ENCODE data around the gene ICAM5. TPM values are rescaled to one million over a fixed set of nuclear protein-coding genes. Genes with fewer than 3 reads are reported as not detected.

Gene ICAM5
- total and polyA plus RNA-seq, 9 of the 15 experiments (the other 6 are each of a cell fraction or from before 2014, with no cell fraction given): 0.10 to 114 (median 13.7) TPM

DNA sequence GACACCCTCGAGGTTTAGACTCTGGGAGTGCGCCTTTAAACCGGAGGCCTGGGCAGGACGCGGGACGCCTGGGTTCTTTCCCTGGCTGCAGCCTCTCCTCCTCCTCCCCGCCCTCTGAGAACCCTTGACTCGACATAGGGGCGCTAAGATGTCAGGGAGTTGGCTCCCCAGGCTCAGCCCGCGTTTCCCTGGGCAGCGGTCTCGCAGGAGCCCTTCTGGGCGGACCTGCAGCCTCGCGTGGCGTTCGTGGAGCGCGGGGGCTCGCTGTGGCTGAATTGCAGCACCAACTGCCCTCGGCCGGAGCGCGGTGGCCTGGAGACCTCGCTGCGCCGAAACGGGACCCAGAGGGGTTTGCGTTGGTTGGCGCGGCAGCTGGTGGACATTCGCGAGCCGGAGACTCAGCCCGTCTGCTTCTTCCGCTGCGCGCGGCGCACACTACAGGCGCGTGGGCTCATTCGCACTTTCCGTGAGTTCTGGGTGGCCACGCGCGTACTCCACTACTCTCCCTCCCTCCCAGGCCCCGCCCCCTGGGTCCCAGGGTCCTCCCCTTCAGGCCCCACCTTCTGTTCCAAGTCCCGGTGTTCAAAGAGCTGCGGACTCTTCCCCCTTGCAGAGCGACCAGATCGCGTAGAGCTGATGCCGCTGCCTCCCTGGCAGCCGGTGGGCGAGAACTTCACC, 1.3 kb downstream of the ICAM5 start (continued):
- 0 out of 2 replicates have a peak, but pooled peaks have one; percentile 5 for TF ChIP-seq L3MBTL2 (IDR thresholded peaks at IDR 0.05)
- no peak for TF ChIP-seq SMAD2 (IDR thresholded peaks at IDR 0.05; ENCODE audit: low read depth, low read length)
- no peak for TF ChIP-seq RCOR1 (IDR thresholded peaks at IDR 0.05; ENCODE audit: borderline replicate concordance in 1 of 2, low read depth in 2 of 2, low read length in 2 of 2)
- peak; percentile 26 for TF ChIP-seq U2AF1 (optimal IDR thresholded peaks at IDR 0.05; ENCODE audit: low read depth, low read length)
- TF ChIP-seq HOXB6 (CRISPR knock-in tag; IDR thresholded peaks at IDR 0.05; ENCODE audit: borderline replicate concordance): no peak
- TF ChIP-seq, protein P1, sequence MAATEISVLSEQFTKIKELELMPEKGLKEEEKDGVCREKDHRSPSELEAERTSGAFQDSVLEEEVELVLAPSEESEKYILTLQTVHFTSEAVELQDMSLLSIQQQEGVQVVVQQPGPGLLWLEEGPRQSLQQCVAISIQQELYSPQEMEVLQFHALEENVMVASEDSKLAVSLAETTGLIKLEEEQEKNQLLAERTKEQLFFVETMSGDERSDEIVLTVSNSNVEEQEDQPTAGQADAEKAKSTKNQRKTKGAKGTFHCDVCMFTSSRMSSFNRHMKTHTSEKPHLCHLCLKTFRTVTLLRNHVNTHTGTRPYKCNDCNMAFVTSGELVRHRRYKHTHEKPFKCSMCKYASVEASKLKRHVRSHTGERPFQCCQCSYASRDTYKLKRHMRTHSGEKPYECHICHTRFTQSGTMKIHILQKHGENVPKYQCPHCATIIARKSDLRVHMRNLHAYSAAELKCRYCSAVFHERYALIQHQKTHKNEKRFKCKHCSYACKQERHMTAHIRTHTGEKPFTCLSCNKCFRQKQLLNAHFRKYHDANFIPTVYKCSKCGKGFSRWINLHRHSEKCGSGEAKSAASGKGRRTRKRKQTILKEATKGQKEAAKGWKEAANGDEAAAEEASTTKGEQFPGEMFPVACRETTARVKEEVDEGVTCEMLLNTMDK (IDR thresholded peaks at IDR 0.05; ENCODE audit: borderline replicate concordance, insufficient read depth, low read depth, low read length, poor library complexity, severe bottlenecking): no peak
- no peak for TF ChIP-seq ZNF217 (CRISPR knock-in tag; IDR thresholded peaks at IDR 0.05)
- TF ChIP-seq JUND (IDR thresholded peaks at IDR 0.05; ENCODE audit: borderline replicate concordance, low read depth, low read length): 0 out of 2 replicates have a peak, but pooled peaks have one; percentile 32
- TF ChIP-seq JUND (tag; IDR thresholded peaks at IDR 0.05; ENCODE audit: borderline replicate concordance, low read depth, low read length): no peak
- 0 out of 2 replicates have a peak, but pooled peaks have one; percentile 72 for TF ChIP-seq SREBF2 (CRISPR knock-in tag; IDR thresholded peaks at IDR 0.05)
- TF ChIP-seq ZNF133 (CRISPR knock-in tag; IDR thresholded peaks at IDR 0.05): no peak
- no peak for TF ChIP-seq EGR1 (conservative IDR thresholded peaks at IDR 0.05)
- TF ChIP-seq ZC3H11A (IDR thresholded peaks at IDR 0.05; ENCODE audit: low read depth, low read length): 0 out of 2 replicates have a peak, but pooled peaks have one; percentile 10
- no peak for TF ChIP-seq XRCC3 (IDR thresholded peaks at IDR 0.05)
- TF ChIP-seq, protein P2, sequence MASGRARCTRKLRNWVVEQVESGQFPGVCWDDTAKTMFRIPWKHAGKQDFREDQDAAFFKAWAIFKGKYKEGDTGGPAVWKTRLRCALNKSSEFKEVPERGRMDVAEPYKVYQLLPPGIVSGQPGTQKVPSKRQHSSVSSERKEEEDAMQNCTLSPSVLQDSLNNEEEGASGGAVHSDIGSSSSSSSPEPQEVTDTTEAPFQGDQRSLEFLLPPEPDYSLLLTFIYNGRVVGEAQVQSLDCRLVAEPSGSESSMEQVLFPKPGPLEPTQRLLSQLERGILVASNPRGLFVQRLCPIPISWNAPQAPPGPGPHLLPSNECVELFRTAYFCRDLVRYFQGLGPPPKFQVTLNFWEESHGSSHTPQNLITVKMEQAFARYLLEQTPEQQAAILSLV (tag; IDR thresholded peaks at IDR 0.05): no peak
- TF ChIP-seq MXI1 (IDR thresholded peaks at IDR 0.05; ENCODE audit: low read depth, low read length): peak; percentile 53; the same call in 1 of the 2 replicates
- TF ChIP-seq ARID1B (IDR thresholded peaks at IDR 0.05): no peak
- TF ChIP-seq BHLHE40 (IDR thresholded peaks at IDR 0.05; ENCODE audit: low read length): no peak
- peak; percentile 56 to 68; a peak in 2 of 4 replicates for TF ChIP-seq SIN3A (IDR thresholded peaks at IDR 0.05; ENCODE audit: borderline replicate concordance in 2 of 2, control insufficient read depth in 1 of 2, low read depth in 2 of 2, low read length in 2 of 2)
- TF ChIP-seq, protein P3, sequence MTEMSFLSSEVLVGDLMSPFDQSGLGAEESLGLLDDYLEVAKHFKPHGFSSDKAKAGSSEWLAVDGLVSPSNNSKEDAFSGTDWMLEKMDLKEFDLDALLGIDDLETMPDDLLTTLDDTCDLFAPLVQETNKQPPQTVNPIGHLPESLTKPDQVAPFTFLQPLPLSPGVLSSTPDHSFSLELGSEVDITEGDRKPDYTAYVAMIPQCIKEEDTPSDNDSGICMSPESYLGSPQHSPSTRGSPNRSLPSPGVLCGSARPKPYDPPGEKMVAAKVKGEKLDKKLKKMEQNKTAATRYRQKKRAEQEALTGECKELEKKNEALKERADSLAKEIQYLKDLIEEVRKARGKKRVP (CRISPR knock-in tag; IDR thresholded peaks at IDR 0.05): no peak
- 0 out of 2 replicates have a peak, but pooled peaks have one; percentile 49 for TF ChIP-seq HDGF (IDR thresholded peaks at IDR 0.05)
- no peak for TF ChIP-seq SNRNP70 (optimal IDR thresholded peaks at IDR 0.05; ENCODE audit: low read depth, low read length)
- TF ChIP-seq DPF2 (IDR thresholded peaks at IDR 0.05): no peak

Data from K562 (cell line).